K562 (cell line): Measurements from ENCODE around the gene CDC42EP1. TPM values are rescaled to one million over a fixed set of nuclear protein-coding genes. Genes with fewer than 3 reads are reported as not detected.

Experiments used
- BRF2 ChIP-seq: IDR thresholded peaks from 3 replicates; pipeline ENCODE4 v1.6.1; 2011; ENCODE audit warnings: borderline replicate concordance, mild to moderate bottlenecking; ENCODE audit not compliant: insufficient read length, insufficient read depth
- CC2D1A ChIP-seq: fragments of 450-650 bp; IDR thresholded peaks from 2 replicates; pipeline ENCODE4 v1.6.1; 2017; ENCODE audit warnings: mild to moderate bottlenecking
- CTCF ChIP-seq, 3 experiments: IDR thresholded peaks in 2 of 3; conservative IDR thresholded peaks in 1 of 3; 2 replicates each; pipeline ENCODE4 v1.5.1; 2011 to 2012; ENCODE audit warnings: low read length in 3 of 3, mild to moderate bottlenecking in 3 of 3, control low read depth in 2 of 3, improper control_type of control experiment in 1 of 3, inconsistent platforms in 1 of 3, low read depth in 1 of 3, mixed read lengths in 1 of 3, moderate library complexity in 1 of 3; ENCODE audit not compliant: insufficient read depth in 2 of 3
- E2F3 ChIP-seq: fragments of 250-450 bp; sonication (Bioruptor Pico); IDR thresholded peaks from 2 replicates; pipeline ENCODE4 v1.4.0; 2020; ENCODE audit warnings: mild to moderate bottlenecking
- ETV5 ChIP-seq: sonication (generic); formaldehyde crosslinking; IDR thresholded peaks from 2 replicates; pipeline ENCODE4 v1.4.0; 2020; ENCODE audit warnings: low read depth, mild to moderate bottlenecking, missing genetic modification reagents
- FOXK2 ChIP-seq, 2 experiments: fragments of 450-650 bp; IDR thresholded peaks in 1 of 2; conservative IDR thresholded peaks in 1 of 2; 2 replicates each; pipeline ENCODE4 v1.6.1; 2016; ENCODE audit warnings: low read depth in 2 of 2, mild to moderate bottlenecking in 1 of 2
- HNRNPH1 ChIP-seq: fragments of 200-400 bp; formaldehyde crosslinking; optimal IDR thresholded peaks from 2 replicates; pipeline ENCODE3; 2017; ENCODE audit warnings: low read depth, mild to moderate bottlenecking, low read length, moderate library complexity
- HOXB6 ChIP-seq: fragments of 250-450 bp; sonication (Bioruptor Pico); IDR thresholded peaks from 2 replicates; pipeline ENCODE4 v1.5.1; 2022; ENCODE audit warnings: mild to moderate bottlenecking, borderline replicate concordance
- ID3 ChIP-seq, 2 experiments: fragments of 250-450 bp in 1 of 2; fragments of 450-650 bp in 1 of 2; sonication (Bioruptor Pico) in 1 of 2; IDR thresholded peaks; 2 replicates each; pipeline versions ENCODE4 v1.6.1 to v1.8.0; 2016 to 2021; ENCODE audit warnings: mild to moderate bottlenecking in 2 of 2, moderate library complexity in 2 of 2, missing compliant biosample characterization in 1 of 2, missing genetic modification characterization in 1 of 2
- KDM4B ChIP-seq, 2 experiments: fragments of 450-650 bp in 1 of 2; sonication (generic) in 1 of 2; IDR thresholded peaks; 2 replicates each; pipeline ENCODE4 v1.6.1; 2016 to 2017; ENCODE audit warnings: borderline replicate concordance in 2 of 2, antibody characterized with exemption in 1 of 2, low read depth in 1 of 2, mild to moderate bottlenecking in 1 of 2
- MXD1 ChIP-seq: fragments of 250-450 bp; sonication (Bioruptor Pico); IDR thresholded peaks from 2 replicates; pipeline ENCODE4 v1.8.0; 2021; ENCODE audit warnings: borderline replicate concordance, mild to moderate bottlenecking, moderate library complexity; ENCODE audit not compliant: poor library complexity, severe bottlenecking
- PKNOX1 ChIP-seq: fragments of 450-650 bp; IDR thresholded peaks from 2 replicates; pipeline ENCODE4 v1.6.1; 2016
- PRPF4 ChIP-seq: fragments of 200-400 bp; formaldehyde crosslinking; IDR thresholded peaks from one replicate; pipeline ENCODE4 v1.6.1; 2017; ENCODE audit warnings: low read length, low read depth, mild to moderate bottlenecking; ENCODE audit not compliant: insufficient read depth, poor library complexity, severe bottlenecking
- SFPQ ChIP-seq: fragments of 200-400 bp; formaldehyde crosslinking; IDR thresholded peaks from 2 replicates; pipeline ENCODE4 v1.6.1; 2017; ENCODE audit warnings: mild to moderate bottlenecking, low read depth, low read length, moderate library complexity
- STAG1 ChIP-seq: sonication (generic); formaldehyde crosslinking; IDR thresholded peaks from 2 replicates; pipeline ENCODE4 v1.5.0; 2020; ENCODE audit warnings: missing genetic modification reagents, borderline replicate concordance
- ZNF311 ChIP-seq: fragments of 250-450 bp; sonication (Bioruptor Pico); IDR thresholded peaks from 2 replicates; pipeline ENCODE4 v1.4.0; 2020; ENCODE audit warnings: mild to moderate bottlenecking, moderate library complexity
- ZNF512 ChIP-seq: IDR thresholded peaks from 2 replicates; pipeline ENCODE4 v1.6.1; 2016; ENCODE audit warnings: missing genetic modification characterization, missing compliant biosample characterization
- polyA plus RNA-seq, 8 experiments: library from polyadenylated mRNA; depleted of rRNA in 4 of 8; stranded (reverse) in 5 of 8; unstranded in 3 of 8; fragments of >200 nt; fragmentation: Nextera tagmentation in 2 of 8; fragmentation: Illumina TruSeq in 1 of 8; extraction: Ambion mirVana in 2 of 8; extraction: Trizol in 1 of 8; gene quantifications; 2 replicates each; pipeline versions ENCODE4 v1.2.1 to v1.2.3, GENCODE V29; 2011 to 2014; ENCODE audit warnings: inconsistent platforms in 1 of 8, missing spikeins in 1 of 8
- total RNA-seq, 7 experiments: library from RNA; depleted of rRNA in 6 of 7; stranded (reverse); fragments of >200 nt in 6 of 7; fragmentation: Illumina TruSeq in 2 of 7; extraction: Trizol in 2 of 7; gene quantifications; 2 replicates each; pipeline versions ENCODE4 v1.2.1 to v1.2.3, GENCODE V29; 2011 to 2021; ENCODE audit warnings: low replicate concordance in 1 of 7

The CDC42EP1 gene
- total and polyA plus RNA-seq, 9 of the 15 experiments (the other 6 are each of a cell fraction or from before 2014, with no cell fraction given): 0.67 to 70.2 (median 7.3) TPM

GRCh38 chr22:37560608-37561211 lies 430 bp downstream of the CDC42EP1 start (continued):
- TF ChIP-seq SFPQ (no peak), HOXB6 (CRISPR knock-in tag) (no peak), PKNOX1 (peak; percentile 30; the same call in 1 of the 2 replicates), STAG1 (CRISPR knock-in tag) (no peak), ID3 (CRISPR knock-in tag; IDR thresholded peaks at IDR 0.05) (no peak), ID3 (tag; IDR thresholded peaks at IDR 0.05) (no peak), E2F3 (CRISPR knock-in tag) (no peak), ZNF311 (CRISPR knock-in tag) (no peak), ZNF512 (no peak), HNRNPH1 (no peak), ETV5 (CRISPR knock-in tag) (no peak), BRF2 (no peak), CTCF (IDR thresholded peaks at IDR 0.05 in 2 of 3, conservative IDR thresholded peaks at IDR 0.05 in 1 of 3; ENCODE audit: insufficient read depth in 2 of 3, low read depth in 1 of 3, low read length in 3 of 3) (no peak), FOXK2 (conservative IDR thresholded peaks at IDR 0.05 in 1 of 2, IDR thresholded peaks at IDR 0.05 in 1 of 2; ENCODE audit: low read depth in 2 of 2) (no peak), PRPF4 (peak; percentile 33), MXD1 (CRISPR knock-in tag) (no peak), KDM4B (IDR thresholded peaks at IDR 0.05; ENCODE audit: borderline replicate concordance in 2 of 2, low read depth in 1 of 2) (no peak), CC2D1A (no peak)
